CD4-positive, alpha-beta T cell treated with Interferon alpha-2 for 1 hour (primary cell): ENCODE results near the gene MYO1B.
"Not testable (repeated sequence)": the region's sequence is repeated elsewhere in the genome, so short reads cannot be mapped to it uniquely, and the experiment has no call there.

ENCODE experiments used
- DNase-seq, 2 donors: peaks; one replicate each; pipeline ENCODE4 v3.0.0-alpha.2; 2020 to 2022

Gene MYO1B

DNA sequence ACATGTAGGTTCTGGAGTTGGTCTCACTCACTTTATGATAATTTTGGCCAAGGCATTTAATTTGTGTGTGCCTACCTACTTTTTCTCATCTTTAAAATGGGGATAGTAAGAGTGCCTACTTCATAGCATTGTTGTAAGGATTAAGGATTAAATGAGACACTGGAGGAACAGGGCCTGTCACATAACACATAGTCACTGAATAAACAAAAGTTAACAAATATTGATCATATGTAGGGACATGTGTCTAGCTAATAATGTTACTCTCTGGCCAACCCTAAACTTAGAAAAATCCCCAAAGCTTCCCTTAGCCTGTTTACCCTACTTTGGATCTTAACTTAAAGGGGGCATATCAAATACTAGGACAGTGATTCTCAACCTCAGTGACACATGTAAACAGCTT, 169.9 kb downstream of the MYO1B start:
- DNase-seq: no peak

DNA sequence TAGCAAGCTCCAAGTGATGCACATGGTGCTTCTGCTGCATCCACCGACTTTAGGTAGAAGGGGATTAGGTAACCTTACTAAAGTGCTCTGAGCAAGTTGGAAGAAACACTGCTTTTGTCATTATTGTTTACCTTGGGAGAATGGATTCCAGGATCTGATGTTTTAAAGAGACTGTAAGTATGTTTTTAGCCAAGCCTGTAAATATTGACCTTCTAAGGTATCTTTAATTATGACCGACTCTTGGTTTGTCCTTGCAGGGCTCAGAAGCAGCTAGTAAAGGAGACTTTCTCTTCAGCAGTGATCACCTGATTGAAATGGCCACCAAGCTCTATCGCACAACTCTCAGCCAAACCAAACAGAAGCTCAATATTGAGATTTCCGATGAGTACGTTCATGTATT, 170.7 kb downstream of the MYO1B start:
- DNase-seq: no peak

DNA sequence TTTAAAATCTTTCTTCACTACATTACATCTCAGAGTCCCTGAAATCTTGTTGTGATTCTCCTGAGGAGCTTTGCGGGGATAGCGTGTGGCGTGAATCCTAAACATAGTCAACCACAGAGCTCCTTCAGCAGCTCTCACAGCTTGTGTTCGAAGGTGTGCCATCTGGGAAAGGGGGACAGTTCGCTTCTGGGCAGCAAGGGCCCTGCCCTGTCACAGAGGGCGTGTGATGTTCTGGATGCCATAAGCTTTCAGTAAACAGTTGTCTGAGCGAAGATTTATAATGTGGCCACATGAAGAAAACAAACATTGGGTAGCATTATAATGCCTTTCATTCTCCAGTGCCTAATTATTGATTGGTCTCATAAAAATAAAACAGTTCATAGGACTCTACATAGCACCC, 172.5 kb downstream of the MYO1B start:
- DNase-seq: no peak

DNA sequence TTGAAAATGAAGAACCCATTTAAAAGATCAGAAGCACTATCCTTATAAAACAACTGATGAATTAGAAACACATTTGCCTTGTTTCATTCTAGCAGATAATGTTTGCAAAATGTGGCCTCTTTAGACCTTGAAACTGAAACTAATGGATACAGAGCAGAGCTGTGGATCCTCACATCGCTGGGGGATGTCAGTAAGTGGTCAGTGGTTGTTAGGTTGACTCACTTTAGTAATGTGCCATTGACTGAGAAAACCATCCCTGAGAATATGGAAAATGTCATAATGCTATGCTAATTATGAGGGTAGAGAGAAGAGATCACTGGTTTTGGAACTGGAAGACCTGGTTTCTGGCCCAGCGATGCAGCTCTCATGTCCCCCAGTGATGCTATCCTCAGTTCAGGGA, 176.7 kb downstream of the MYO1B start:
- DNase-seq: no peak

DNA sequence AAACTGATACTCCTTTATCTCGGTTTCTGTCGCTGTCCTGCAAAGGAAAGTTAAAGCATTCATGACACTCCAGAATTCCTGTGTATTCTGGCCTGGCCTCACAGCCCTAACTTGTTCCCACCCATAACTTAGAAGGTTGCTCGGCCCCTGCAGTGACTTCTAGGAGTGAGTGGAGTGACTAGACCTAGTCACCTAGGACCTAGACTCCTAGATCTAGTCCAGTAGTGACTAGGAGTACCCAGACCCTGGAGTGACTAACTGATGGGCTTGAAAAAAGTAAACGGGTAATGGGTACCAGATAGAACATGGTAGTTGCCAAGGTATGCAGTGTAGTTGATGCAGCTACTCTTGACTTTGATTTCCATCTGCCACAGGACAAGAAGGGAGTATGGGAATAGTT, 181.8 kb downstream of the MYO1B start:
- no peak for DNase-seq

DNA sequence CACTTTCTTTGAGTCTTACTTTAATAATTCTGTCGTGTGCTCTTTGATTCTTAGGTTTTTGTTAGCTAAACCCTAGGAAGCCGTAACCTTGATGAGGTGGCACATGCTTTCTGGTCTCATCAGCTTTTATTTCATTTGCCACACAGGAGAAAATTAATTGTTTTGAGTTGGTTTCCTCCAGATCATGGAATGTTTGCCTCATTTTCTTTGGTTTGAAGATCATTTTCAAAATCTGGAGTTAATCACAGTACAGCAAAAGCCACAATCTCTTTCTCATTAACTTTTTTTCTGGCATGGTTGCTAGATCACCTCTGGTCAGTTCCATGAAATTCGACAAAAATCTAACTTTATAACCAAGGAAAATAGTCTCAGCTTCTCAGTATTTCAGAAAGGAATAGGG, 182.9 kb downstream of the MYO1B start:
- no peak for DNase-seq

DNA sequence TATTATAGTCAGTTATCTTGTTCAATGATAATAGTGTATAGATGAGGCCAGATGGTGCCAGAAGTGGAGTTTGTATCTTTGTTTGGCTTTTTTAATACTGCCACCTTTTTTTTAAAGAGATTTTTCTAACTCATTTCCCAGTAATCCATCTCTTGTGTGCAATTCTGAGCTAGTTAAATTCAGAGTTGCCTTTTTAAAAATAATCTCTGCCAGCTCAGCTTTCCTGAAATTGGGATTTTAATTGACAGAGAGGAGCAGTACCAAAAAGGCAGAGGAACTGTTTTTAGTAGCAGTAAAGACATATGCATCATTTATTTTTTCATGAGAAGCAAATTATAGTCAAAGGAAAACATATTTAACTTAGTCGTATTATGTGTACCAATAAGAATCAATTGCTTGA, 185.3 kb downstream of the MYO1B start:
- no peak for DNase-seq

DNA sequence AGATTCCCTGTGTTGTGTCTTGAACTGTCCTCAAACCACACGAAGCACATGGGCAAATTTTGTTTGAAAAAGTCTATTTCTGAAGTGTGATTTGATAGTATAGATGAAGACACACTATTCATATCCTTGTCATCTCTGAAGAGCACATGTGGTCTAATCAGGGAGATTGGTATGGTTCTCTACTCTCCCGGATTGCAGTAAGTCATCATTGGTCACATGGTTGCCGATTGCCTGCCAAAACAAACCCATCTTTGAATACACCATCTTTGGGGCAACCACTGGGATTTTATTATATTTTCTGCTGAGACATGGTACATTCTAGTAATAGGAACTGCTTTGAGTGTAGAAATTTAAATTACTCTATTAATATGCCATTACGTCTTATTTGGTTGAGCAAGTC, 186.9 kb downstream of the MYO1B start:
- DNase-seq: no peak

DNA sequence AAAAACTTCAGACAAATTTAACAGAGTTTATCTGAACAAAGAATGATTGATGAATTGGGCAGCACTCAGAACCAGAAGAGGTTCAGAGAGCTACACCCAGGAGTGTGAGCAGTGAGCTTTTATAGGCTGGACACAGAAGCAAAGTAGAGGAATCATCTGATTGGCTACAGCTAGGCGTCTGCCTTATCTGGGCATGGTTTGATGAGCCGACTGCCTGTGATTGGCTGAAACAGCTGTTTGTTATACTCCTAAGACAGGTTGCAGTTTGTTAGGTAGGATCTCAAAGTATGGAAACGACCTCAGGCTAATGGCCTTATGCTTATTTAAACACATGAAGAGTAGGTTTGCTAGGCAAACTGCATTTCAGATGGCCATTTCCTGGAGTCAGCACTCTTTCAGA, 188.9 kb downstream of the MYO1B start:
- DNase-seq: no peak

DNA sequence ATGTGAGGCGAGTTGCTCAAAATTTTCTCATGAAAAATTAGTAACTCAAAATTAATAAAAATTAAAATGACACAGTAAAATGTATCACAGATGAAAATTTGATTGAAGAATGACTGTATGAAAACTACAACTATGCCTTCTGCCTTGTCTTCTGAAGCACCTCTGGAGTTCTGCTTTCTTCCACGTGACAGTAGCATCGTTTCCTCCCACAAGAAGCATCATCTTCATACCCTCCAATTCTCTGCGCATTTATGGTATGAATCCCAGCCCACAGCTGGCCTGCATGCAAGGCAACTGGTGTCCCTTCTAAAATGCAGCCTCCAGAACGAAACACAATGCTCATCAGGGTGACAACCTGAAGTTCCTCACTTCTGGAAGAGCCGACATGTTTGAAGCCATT, 189.9 kb downstream of the MYO1B start:
- no peak for DNase-seq

DNA sequence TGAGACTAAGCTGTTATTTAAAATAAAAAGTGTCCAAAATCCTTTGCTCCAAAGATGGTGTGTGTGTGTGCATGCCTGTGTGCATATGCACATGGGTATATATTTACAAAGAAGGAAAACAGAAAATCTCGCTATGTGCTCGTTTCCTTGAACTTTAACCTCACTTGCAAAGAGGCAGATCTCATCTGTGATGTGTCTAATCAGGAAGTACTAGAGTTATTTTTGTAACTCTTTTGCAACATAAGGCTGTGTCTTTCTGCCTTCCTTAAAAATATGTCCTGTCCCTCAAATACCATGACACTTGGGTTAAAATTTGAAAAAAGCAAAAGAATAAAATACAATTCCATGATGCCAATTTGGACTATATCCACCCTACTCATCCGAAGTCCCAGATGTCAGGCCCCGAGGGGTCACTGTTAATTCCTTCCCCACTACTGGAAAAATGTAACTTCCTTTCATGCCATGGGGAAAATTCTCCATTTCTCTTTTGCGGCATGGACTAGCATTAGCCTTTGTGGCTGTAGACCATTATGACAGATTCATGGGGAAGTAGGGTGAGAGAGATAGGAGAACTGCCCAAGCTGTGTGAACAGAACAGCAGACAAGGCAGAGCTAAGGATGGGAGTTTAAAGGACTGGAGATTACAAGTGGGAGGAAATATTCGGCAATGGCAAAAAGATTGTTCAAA, 191.3 kb downstream of the MYO1B start:
- DNase-seq: no peak

DNA sequence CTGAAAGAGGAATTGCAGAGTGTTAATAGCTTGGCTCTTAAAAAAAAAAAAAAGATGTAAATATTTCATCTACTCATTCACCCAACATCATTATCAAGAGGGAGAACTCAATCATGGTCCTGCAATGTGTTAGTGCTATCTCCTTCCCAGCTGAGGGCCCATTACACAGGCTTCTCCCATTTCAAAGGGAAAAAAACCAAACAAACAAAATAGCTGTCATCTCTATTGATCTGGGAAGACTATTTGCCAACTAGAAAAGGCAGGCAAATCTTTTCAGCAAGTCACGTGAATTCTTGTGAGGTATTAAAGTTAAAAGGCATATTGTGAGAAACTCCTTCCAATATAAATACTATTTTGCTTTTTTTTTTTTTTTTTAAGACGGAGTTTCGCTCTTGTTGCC, 194.3 kb downstream of the MYO1B start:
- no peak for DNase-seq

DNA sequence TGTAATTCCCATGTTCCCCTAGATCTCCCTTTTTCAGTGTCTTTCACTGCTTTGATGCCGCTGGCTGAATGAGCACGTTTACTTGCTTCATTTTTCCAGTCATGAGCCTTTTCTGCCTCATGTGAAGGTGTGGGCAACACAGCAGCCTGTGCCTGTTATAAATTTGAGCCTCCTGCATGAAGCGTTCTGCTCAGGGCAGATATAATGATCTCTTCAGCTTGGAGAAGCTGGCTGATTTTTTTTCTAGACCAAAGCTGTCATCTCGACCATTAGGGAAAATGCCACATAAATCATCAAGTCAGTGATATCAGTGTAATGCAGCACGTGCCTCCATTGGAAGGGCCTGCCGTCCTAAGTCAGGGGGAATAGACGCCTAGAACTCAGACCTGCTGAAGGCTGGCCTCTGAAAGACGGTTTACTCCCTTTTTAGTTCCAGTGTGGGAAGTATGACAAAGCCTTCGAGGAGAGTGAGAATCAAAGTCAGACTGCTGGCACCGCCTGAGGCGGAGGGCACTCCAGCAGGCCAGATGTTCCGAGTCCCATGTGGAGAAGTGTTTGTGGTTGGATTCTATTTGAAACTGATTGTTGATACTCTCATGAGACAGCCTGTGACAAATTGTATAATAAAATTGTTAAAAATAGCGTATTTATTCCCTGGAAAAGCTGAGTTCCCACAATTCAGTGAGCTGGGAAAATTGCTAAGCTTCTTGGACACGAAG, 196.5 kb downstream of the MYO1B start:
- no peak for DNase-seq

DNA sequence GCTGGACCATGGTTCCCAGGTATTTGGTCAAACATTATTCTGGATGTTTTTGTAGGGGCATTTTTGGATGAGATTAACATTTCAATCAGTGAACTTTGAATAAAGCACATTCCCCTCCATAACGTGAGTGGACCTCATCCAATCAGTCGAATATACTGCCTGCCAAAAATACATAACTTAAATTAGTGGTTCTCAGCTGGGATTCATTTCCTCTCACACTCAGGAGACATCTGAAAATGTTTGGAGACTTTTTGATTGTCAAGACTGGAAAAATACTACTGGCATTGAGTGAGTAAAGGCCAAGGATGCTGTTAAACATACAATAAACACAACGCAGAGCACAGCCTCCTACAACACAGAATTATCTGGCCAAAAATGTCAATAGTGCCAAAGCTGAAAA, 198.2 kb downstream of the MYO1B start:
- DNase-seq: no peak

DNA sequence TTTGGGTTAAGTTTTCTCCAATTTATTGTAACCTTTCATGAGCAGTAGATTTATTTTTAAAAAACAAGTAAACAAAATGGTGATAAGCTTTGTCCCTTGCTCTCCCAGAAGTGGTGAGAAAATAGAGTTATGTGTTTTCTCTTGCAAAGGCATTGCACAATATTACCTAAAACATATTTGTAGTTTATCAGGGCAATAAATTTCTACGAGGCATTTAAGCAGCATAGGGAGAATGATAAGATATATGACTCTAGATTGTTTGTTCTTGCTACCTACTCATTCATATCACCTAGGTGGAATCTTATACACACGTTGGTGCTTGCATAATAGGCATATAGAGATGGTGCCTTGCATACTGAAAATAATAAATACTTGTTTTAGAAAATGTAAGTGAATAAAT, 201.7 kb downstream of the MYO1B start:
- no peak for DNase-seq

DNA sequence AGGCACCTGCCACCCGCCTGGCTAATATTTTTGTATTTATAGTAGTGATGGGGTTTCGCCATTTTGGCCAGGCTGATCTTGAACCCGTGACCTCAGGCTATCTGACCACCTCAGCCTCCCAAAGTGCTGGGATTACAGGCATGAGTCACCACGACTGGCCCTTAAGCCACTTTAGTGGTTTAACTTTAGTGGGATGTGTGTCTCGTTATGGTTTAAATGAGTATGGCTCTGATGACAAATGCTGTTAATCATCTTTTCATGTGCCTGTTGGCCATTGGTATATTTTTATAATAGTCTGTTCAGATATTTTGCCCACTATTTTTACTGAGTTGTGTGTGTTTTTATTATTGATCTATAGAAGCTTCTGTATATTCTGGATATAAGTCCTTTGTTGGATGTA, 205.9 kb downstream of the MYO1B start:
- DNase-seq: no peak

DNA sequence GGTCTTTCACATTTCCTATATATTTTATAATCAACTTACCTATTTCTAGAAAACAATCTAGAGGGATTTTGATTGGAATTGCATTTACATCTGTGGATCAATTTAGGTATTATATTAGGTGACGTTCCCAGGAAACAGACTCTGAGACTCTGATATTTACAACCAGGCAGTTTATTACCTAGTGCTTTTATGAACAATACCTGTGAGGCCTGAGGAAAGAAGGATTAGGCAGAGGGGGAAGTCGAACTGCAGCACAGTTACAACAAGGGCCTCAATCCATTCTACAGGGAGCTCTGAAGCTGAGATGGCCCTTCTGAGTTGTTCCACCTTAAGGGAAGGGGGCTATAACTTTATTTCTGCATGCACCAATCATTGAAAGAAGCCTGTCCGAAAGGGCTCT, 206.9 kb downstream of the MYO1B start:
- no peak for DNase-seq

DNA sequence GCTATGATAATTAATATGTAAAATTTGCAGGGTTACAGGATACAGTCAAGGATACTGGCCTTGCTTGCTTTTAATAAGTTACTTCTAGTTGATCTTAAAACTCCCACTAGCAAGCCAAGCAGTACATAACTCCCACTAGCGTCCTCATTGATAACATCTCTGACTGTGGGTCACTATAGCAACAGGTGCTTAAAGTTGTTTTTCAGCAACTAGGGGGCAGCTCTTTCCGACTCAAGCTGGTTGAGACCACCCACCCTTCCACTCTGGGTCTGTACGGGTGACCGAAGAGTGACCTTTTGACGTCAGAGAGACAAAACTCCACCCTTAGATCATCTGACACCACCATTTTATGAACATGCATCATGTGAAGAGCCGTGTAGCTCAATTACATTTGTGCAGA, 208.6 kb downstream of the MYO1B start:
- DNase-seq: no peak

DNA sequence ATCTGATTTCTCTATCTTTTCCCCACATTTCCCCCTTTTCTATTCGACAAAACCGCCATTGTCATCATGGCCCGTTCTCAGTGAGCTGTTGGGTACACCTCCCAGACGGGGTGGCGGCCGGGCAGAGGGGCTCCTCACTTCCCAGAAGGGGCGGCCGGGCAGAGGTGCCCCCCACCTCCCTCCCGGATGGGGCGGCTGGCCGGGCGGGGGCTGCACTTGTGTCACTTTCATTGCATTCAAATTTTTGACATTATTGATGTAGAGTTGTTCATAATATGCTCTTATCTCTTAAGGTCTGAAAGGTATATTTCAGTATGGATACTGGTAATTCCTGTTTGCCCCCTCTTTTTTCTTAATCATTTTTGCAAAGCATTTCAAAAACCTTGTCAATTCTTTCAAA, 211.3 kb downstream of the MYO1B start:
- not testable (repeated sequence) for DNase-seq

DNA sequence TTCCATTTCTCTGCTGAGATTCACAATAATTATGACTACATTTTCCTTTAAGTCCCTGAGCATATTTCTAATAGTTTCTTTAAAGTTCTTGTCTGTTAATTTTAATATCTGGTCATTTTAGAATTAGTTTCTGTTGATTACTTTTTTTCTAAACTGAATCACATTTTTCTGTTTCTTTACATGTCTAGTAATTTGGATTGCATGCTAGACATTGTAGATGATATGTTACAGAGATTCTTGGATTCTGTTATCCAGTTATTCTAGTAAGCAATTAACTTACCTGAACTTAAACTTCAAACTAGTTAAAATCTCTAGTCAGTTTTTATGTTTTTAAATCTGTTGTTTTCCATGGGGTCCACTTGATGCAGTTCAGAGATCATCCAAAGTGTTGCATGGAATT, 214.0 kb downstream of the MYO1B start:
- DNase-seq: no peak

DNA sequence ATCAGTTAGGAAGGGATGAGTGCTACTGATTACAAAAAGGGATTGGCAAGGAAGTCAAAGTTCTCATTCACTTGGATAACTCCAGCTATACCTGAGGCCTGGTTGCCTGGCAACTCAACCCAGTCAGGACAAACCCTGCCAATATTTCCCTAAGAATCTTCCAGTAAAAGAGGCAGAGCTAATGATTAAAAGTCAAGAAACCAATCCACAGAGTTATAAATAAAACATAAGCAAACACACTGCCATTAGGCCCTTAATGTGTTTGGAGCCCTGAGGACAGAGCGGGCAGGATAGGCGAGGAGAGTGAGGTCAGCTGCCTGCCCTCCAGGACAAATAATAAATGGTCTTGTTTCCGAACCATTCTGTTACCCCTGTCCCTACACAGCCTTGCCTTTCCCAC, 217.2 kb downstream of the MYO1B start:
- DNase-seq: no peak

DNA sequence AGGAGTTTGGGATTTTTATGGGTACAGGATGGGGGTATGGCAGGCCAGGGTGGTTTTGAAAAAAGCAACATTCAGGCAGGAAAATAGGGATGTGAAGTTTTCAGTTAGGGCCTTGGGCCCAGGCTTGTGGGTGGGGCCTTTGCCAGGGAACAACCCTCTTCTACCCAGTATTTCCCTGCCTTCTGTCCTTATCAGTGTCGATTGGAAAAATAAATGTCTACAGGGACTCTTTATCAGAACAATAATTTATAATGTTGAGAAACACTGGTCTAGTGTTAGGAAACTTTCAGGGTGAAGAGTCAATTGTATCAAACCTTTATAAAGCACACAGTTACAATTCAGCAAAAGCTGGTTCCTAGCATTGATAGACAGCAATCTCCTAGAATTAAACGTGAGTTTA, 218.6 kb downstream of the MYO1B start:
- no peak for DNase-seq

DNA sequence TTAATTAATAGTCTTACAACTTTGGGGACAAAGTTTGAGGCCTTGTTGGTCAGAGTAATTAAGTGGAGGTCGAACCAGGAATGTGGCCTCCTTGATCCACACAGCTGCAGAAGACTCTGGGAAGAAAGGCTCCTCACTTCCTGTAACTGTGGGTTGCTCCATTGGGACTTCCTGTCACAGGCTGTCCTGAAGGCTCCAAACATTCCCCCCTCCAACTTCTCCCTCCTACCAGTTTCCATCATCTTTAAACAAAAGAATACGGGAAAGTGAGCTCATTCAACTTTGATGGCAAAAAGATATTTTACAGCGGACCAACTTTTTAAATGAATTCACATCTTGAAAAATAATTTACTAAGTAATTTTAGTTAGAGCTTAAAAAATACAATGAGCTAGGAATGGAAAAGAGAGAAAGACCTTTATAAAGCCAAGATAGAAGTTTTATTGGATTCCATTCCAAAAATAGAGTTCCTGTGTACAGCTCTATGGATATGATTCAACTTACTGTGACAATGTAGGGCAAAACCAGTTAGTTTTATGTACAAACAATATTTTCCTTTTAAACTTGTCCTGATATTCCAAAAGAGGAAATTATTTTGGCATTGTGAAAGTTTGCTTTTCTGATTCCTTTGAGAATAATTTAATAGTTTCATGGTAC, 220.7 kb downstream of the MYO1B start:
- no peak for DNase-seq

DNA sequence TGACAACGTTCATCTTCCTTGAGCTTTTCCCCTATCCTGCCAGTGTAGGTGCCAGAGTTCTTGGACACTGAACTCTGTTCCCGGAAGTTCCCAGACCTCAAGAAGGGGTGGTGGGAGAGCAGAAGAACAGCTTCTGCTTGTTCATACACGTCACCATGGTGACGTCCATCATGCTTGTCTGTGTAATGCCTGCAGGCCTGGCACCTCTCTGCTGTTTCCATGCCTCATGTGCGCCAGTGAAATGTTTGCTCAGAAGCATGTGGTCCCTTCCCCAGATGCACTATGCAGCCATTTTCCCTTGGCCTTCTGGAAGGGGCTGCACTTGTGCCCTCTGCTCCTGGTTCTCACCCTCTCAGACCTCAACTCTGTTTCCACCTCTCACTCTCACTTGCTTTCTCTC, 221.9 kb downstream of the MYO1B start:
- no peak for DNase-seq

DNA sequence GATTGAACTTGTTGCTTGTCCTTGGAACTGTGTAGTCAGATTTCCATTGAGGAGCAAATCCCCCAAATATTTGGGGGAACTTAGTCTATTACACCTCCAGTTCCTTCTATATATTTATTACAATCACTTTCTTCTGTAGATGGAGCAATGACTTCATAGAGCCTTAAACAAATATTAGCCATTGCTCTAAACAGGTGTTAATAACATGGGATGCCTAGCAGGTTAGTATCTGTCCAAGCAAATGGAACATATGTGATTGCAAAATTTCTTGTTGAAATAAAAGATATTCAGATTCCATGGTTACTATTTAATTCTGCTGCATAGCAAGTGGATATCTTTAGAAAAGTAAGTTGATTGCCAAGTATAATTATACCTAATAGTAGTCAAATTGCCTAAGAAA, 225.1 kb downstream of the MYO1B start:
- no peak for DNase-seq
